ENCODE results near the gene HOXC9.

- TF ChIP-seq CTCF (IDR thresholded peaks at IDR 0.05) (no peak), POLR2A (IDR thresholded peaks at IDR 0.05) (no peak)
Measured at GRCh38 chr12:53963005-53963404, 37.0 kb upstream of the HOXC9 start.
